Activated CD4-positive, alpha-beta T cell treated with anti-CD3 and anti-CD28 coated beads for 48 hours (primary cell): ENCODE data around the gene ZNF76.

Source experiments
- DNase-seq: peaks from one replicate; pipeline ENCODE4 v3.0.0-alpha.2; 2020

ZNF76 gene

DNA sequence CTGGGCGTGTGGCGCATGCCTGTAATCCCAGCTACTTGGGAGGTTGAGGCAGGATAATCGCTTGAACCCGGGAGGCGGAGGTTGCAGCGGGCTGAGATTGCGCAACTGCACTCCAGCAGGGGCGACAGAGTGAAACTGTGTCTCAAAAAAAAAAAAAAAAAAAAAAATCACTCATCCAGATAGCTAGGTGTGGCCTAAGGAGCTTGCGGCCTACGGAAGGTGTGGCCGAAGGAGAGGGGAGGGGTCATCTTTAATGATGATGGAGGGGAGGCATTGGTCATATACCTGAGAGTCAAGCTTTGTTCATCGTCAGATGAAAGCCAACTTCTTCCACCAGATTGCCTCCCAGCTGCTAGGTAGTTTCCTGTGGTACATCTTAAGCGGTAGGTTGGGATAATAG lies 82.0 kb downstream of the ZNF76 start:
- DNase-seq, result no peak

GRCh38 chr6:35342258-35343091 lies 82.9 kb downstream of the ZNF76 start, which contains the start of gene PPARD:
TSS of gene PPARD (plus strand) at chr6:35342558. CDS start at chr6:35411088, 68,530 bp downstream.
- DNase-seq, result peak; percentile 99

DNA sequence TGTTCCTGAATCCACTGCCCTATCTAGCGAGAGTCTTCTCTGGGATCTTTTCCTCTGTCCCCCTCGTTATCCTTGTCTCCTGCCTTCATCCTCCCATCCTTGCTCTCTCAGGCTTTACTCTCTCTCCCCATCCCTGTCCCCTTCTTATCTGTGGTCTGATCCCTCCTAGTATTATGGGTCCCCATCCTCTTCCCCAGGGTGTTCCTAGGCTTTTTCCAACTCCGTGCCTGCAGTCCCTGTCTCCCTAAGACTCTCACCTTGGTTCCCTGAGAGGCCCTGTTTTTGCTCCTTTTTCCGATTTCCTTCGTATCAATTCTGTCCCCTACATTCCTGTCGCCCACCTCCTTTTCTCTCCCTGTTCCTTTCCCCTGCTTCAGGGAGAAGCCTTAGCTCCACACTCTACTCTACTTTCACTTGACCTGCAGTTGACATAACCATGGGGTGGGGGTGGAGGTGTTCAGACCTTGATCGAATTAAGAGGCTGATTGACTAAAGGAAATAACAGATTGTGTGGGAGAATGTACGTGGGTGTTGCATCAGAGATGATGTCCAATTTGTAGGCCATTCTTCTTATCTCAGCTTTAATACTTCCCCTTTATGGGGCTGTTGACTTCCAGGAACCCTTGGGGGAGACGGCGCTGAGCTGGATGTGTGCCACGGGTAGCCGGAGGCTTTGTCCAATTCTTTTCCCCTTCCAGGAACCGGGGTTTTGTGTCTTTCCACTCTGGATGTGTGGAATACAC lies 83.7 kb downstream of the ZNF76 start:
- no peak for DNase-seq

- no peak for DNase-seq
These were observed 84.5 kb downstream of the ZNF76 start for GRCh38 chr6:35343835-35344550.
